ENCODE data around the gene HLF.

DNA sequence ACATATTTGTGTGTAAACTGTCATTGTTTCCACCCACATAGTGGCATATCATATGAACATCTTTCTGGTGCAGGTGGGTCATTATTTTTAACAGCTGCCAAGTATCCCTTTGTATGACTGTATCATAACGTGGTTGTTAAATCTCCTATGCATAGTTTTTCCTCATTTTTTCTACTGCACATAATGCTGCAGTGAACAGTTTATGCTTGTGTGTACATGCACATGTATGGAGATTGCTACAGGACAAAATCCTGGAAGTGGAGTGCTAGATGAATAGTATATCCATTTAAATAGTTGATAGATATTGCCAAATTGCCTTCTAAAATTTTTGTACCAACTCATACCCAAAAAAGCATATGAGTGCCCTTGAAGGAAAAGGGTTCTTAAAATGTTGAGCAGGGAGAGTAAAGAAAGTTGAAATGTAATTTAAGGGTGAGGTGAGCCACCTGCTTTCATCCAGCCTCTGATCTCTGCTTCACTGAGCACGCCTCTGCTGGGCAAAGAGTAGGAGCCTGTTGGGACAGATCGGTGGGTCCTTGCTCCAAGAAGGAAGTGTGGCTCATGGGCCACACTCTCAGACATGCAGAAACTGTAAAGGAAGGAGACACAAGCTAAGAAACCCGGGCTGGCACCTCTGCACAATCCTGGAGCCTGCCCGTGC is 55.3 kb downstream of the HLF start:
- TF ChIP-seq, protein P1, sequence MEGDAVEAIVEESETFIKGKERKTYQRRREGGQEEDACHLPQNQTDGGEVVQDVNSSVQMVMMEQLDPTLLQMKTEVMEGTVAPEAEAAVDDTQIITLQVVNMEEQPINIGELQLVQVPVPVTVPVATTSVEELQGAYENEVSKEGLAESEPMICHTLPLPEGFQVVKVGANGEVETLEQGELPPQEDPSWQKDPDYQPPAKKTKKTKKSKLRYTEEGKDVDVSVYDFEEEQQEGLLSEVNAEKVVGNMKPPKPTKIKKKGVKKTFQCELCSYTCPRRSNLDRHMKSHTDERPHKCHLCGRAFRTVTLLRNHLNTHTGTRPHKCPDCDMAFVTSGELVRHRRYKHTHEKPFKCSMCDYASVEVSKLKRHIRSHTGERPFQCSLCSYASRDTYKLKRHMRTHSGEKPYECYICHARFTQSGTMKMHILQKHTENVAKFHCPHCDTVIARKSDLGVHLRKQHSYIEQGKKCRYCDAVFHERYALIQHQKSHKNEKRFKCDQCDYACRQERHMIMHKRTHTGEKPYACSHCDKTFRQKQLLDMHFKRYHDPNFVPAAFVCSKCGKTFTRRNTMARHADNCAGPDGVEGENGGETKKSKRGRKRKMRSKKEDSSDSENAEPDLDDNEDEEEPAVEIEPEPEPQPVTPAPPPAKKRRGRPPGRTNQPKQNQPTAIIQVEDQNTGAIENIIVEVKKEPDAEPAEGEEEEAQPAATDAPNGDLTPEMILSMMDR (IDR thresholded peaks at IDR 0.05) = no peak
- no peak for TF ChIP-seq POLR2AphosphoS5 (IDR thresholded peaks at IDR 0.05)
- no peak for TF ChIP-seq POLR2A (IDR thresholded peaks at IDR 0.05)
